HEK293 (cell line): ENCODE measurements around the gene SMARCD3.
A peak's percentile ranks its signal among the peaks of the same experiment; 100 is the strongest.

Experiments used
- CTCF ChIA-PET: fragments of 350-600 bp; formaldehyde crosslinking; extraction: SDS; loops from one replicate; lab custom pipeline; 2021; ENCODE audit warnings: antibody characterized with exemption; lab: Yijun Ruan, JAX
- POLR2A ChIA-PET: fragments of 300-600 bp; formaldehyde crosslinking; extraction: SDS; loops from one replicate; lab custom pipeline; 2020; ENCODE audit warnings: antibody characterized with exemption, inconsistent platforms; lab: Yijun Ruan, JAX
- H3K27ac ChIP-seq: fragments of 200-500 bp; sonication (Bioruptor generic); 2 replicates; pipeline ENCODE4 v1.5.1; 2014; ENCODE audit warnings: low read depth, low read length, control low read depth, inconsistent platforms; ENCODE audit errors: extremely low read depth
- H3K36me3 ChIP-seq, 2 experiments: fragments of 200-500 bp in 1 of 2; sonication (Bioruptor generic) in 1 of 2; 1 replicate in 1 of 2; 2 replicates in 1 of 2; pipeline ENCODE4 v1.5.1; 2014 to 2017; ENCODE audit warnings: inconsistent platforms in 2 of 2, low read length in 2 of 2; ENCODE audit not compliant: control insufficient read depth in 2 of 2, insufficient read depth in 1 of 2
- H3K4me1 ChIP-seq: fragments of 200-500 bp; sonication (Bioruptor generic); 2 replicates; pipeline ENCODE4 v1.5.1; 2014; ENCODE audit warnings: mild to moderate bottlenecking, low read length, inconsistent platforms; ENCODE audit not compliant: control insufficient read depth, insufficient read depth
- H3K4me3 ChIP-seq: 2 replicates; pipeline ENCODE4 v1.5.1; 2011; ENCODE audit warnings: low read depth, mild to moderate bottlenecking, control low read depth, low read length, moderate library complexity
- H3K9me3 ChIP-seq: fragments of 200-500 bp; sonication (Bioruptor generic); 2 replicates; pipeline ENCODE4 v1.5.1; 2014; ENCODE audit warnings: low read depth, low read length, inconsistent platforms; ENCODE audit not compliant: control insufficient read depth, insufficient read depth
- ELK4 ChIP-seq: IDR thresholded peaks from 2 replicates; pipeline ENCODE4 v1.6.1; 2011; ENCODE audit warnings: mild to moderate bottlenecking, low read depth, low read length, borderline replicate concordance
- GLIS1 ChIP-seq: fragments of 450-650 bp; formaldehyde crosslinking; IDR thresholded peaks from 2 replicates; pipeline ENCODE4 v1.5.1; 2016; ENCODE audit warnings: missing biosample characterization, missing genetic modification characterization
- PBX3 ChIP-seq: sonication (generic); formaldehyde crosslinking; IDR thresholded peaks from 2 replicates; pipeline ENCODE4 v1.8.1; 2022; ENCODE audit warnings: mild to moderate bottlenecking, moderate library complexity, missing genetic modification reagents
- SCRT2 ChIP-seq: fragments of 450-650 bp; formaldehyde crosslinking; IDR thresholded peaks from 2 replicates; pipeline ENCODE4 v1.5.1; 2016; ENCODE audit warnings: missing biosample characterization, missing genetic modification characterization
- ZBTB11 ChIP-seq: fragments of 450-650 bp; formaldehyde crosslinking; conservative IDR thresholded peaks from 2 replicates; pipeline ENCODE4 v1.5.1; 2016; ENCODE audit warnings: low read depth, missing biosample characterization, missing genetic modification characterization
- ZBTB17 ChIP-seq: fragments of 450-650 bp; formaldehyde crosslinking; IDR thresholded peaks from 2 replicates; pipeline ENCODE4 v1.5.1; 2016; ENCODE audit warnings: missing biosample characterization, missing genetic modification characterization
- ZBTB6 ChIP-seq: fragments of 450-650 bp; formaldehyde crosslinking; IDR thresholded peaks from 2 replicates; pipeline ENCODE4 v1.5.1; 2017; ENCODE audit warnings: missing biosample characterization, missing genetic modification characterization
- ZNF148 ChIP-seq: fragments of 450-650 bp; formaldehyde crosslinking; IDR thresholded peaks from 2 replicates; pipeline ENCODE4 v1.5.0; 2017; ENCODE audit warnings: missing biosample characterization, missing genetic modification characterization, borderline replicate concordance
- ZNF398 ChIP-seq: fragments of 450-650 bp; formaldehyde crosslinking; IDR thresholded peaks from 2 replicates; pipeline ENCODE4 v1.5.1; 2017; ENCODE audit warnings: missing biosample characterization, missing genetic modification characterization
- ZNF571 ChIP-seq: fragments of 450-650 bp; formaldehyde crosslinking; IDR thresholded peaks from 2 replicates; pipeline ENCODE4 v1.5.0; 2017; ENCODE audit warnings: missing biosample characterization, missing genetic modification characterization
- ZNF600 ChIP-seq: fragments of 450-650 bp; formaldehyde crosslinking; IDR thresholded peaks from 2 replicates; pipeline ENCODE4 v1.5.1; 2016; ENCODE audit warnings: missing biosample characterization, missing genetic modification characterization
- ZNF623 ChIP-seq: fragments of 450-650 bp; formaldehyde crosslinking; IDR thresholded peaks from 2 replicates; pipeline ENCODE4 v1.5.1; 2016; ENCODE audit warnings: missing biosample characterization, missing genetic modification characterization
- ZSCAN16 ChIP-seq: fragments of 450-650 bp; formaldehyde crosslinking; IDR thresholded peaks from 2 replicates; pipeline ENCODE4 v1.5.1; 2016; ENCODE audit warnings: missing biosample characterization, missing genetic modification characterization

Gene SMARCD3

GRCh38 chr7:151226875-151227782 lies 21.4 kb downstream of the SMARCD3 start, which contains the start of gene ABCF2 (continued):
- TF ChIP-seq ZNF398 (tag by site-specific recombination) = peak; percentile 97
- no peak for TF ChIP-seq ZNF148 (tag by site-specific recombination)
- no peak for TF ChIP-seq ZBTB6 (tag by site-specific recombination)

- Histone ChIP-seq H3K4me1 (peaks cover 3% of the 10 kb centered on the region; the same call in 1 of the 2 replicates), H3K9me3 (no peaks in the 10 kb centered on the region), H3K27ac (peak overlapping the region; percentile 43; the same call in 1 of the 2 replicates), H3K36me3 (peaks cover 0 to 45% of the 10 kb centered on the region in 2 experiments; a peak in 2 of 3 replicates), H3K4me3 (peak overlapping the region; percentile 90)
- ChIA-PET POLR2A (interaction anchor here (0.5 to 2.1 kb wide), 16 partner anchors 10 to 519 kb away, joined by 3 to 26 read pairs (median 5); partner anchors contain the start of genes ABCB8, FASTK and SMARCD3), CTCF (interaction anchor here (0.9 to 4.5 kb wide), 4 partner anchors 18 to 103 kb away, joined by 3 to 43 read pairs (median 4); no protein-coding TSS in a partner anchor)
- TF ChIP-seq ZNF600 (tag by site-specific recombination) = peak; percentile 11; the same call in 1 of the 2 replicates
- no peak for TF ChIP-seq ZNF571 (tag by site-specific recombination)
- 0 out of 2 replicates have a peak, but pooled peaks have one; percentile 8 for TF ChIP-seq ZBTB11
- no peak for TF ChIP-seq SCRT2 (tag by site-specific recombination)
- peak; percentile 79 for TF ChIP-seq GLIS1
- no peak for TF ChIP-seq ZNF623
- TF ChIP-seq ZBTB17 (tag by site-specific recombination) = peak; percentile 23
- TF ChIP-seq ELK4 = no peak
- TF ChIP-seq ZSCAN16 (tag by site-specific recombination) = no peak
- no peak for TF ChIP-seq PBX3 (CRISPR knock-in tag)
Observed at GRCh38 chr7:151226560-151226874, 22.0 kb downstream of the SMARCD3 start.
